WTC11 (cell line): ENCODE results near the gene AK9. TPM values are rescaled to one million over a fixed set of nuclear protein-coding genes. Genes with fewer than 3 reads are reported as not detected.
"Not testable (repeated sequence)": the region's sequence is repeated elsewhere in the genome, so short reads cannot be mapped to it uniquely, and the experiment has no call there.

Source experiments
- ATAC-seq: fragments of 200-7000 bp; cut with Tn5 transposase; 2 replicates; pipeline ENCODE4 v1.10.0; 2021; ENCODE audit warnings: mild to moderate bottlenecking, moderate library complexity
- CTCF ChIA-PET: fragments of 300-600 bp; sonication (Branson Sonifier 250); formaldehyde crosslinking; loops from one replicate; lab custom pipeline; 2021; ENCODE audit warnings: antibody characterized with exemption; lab: Charles Lee
- POLR2A ChIA-PET: fragments of 350-600 bp; sonication (Branson Sonifier 250); formaldehyde crosslinking; loops from one replicate; lab custom pipeline; 2021; ENCODE audit warnings: antibody characterized with exemption; lab: Charles Lee
- DNase-seq: peaks from one replicate; pipeline ENCODE4 v3.0.0; 2021; ENCODE audit warnings: low spot score
- H3K27ac Mint-ChIP-seq: 2 replicates; pipeline ENCODE4 v1.8.0; 2021; ENCODE audit warnings: mixed read lengths
- H3K27me3 Mint-ChIP-seq: 2 replicates; pipeline ENCODE4 v1.8.0; 2021; ENCODE audit warnings: low read depth, mild to moderate bottlenecking, moderate library complexity, mixed read lengths
- H3K36me3 Mint-ChIP-seq: 2 replicates; pipeline ENCODE4 v1.8.0; 2021; ENCODE audit warnings: mixed read lengths
- H3K4me1 Mint-ChIP-seq: 2 replicates; pipeline ENCODE4 v1.8.0; 2022; ENCODE audit warnings: mixed read lengths
- H3K4me3 Mint-ChIP-seq: 2 replicates; pipeline ENCODE4 v1.8.0; 2021; ENCODE audit warnings: mild to moderate bottlenecking, moderate library complexity, mixed read lengths
- H3K9me3 Mint-ChIP-seq: 2 replicates; pipeline ENCODE4 v1.8.0; 2021; ENCODE audit warnings: mixed read lengths
- ATF1 ChIP-seq: sonication (generic); formaldehyde crosslinking; IDR thresholded peaks from 2 replicates; pipeline ENCODE4 v1.8.1; 2023; ENCODE audit warnings: mild to moderate bottlenecking, moderate library complexity, missing genetic modification reagents
- ATF2 ChIP-seq: sonication (generic); formaldehyde crosslinking; IDR thresholded peaks from 2 replicates; pipeline ENCODE4 v1.8.1; 2022; ENCODE audit warnings: low read depth, missing genetic modification reagents, borderline replicate concordance
- IRF2 ChIP-seq: sonication (generic); formaldehyde crosslinking; IDR thresholded peaks from 2 replicates; pipeline ENCODE4 v1.8.0; 2022; ENCODE audit warnings: low read depth, missing genetic modification reagents, borderline replicate concordance
- JAZF1 ChIP-seq: fragments of 250-450 bp; sonication (Bioruptor Pico); IDR thresholded peaks from 2 replicates; pipeline ENCODE4 v1.9.0; 2021; ENCODE audit warnings: moderate library complexity, mild to moderate bottlenecking, inconsistent platforms
- JUN ChIP-seq: sonication (generic); formaldehyde crosslinking; IDR thresholded peaks from 2 replicates; pipeline ENCODE4 v1.8.0; 2023; ENCODE audit warnings: mild to moderate bottlenecking, missing genetic modification reagents
- MAX ChIP-seq: sonication (generic); formaldehyde crosslinking; IDR thresholded peaks from 2 replicates; pipeline ENCODE4 v1.8.0; 2022; ENCODE audit warnings: mild to moderate bottlenecking, missing genetic modification reagents
- NR1H2 ChIP-seq: sonication (generic); formaldehyde crosslinking; IDR thresholded peaks from 2 replicates; pipeline ENCODE4 v1.9.0; 2021; ENCODE audit warnings: mild to moderate bottlenecking, moderate library complexity, missing genetic modification reagents
- PRDM15 ChIP-seq: sonication (generic); formaldehyde crosslinking; IDR thresholded peaks from 2 replicates; pipeline ENCODE4 v1.8.0; 2022; ENCODE audit warnings: missing genetic modification reagents
- SOX15 ChIP-seq: fragments of 250-450 bp; sonication (Bioruptor Pico); IDR thresholded peaks from 2 replicates; pipeline ENCODE4 v1.9.0; 2021; ENCODE audit warnings: mild to moderate bottlenecking
- TEAD1 ChIP-seq: sonication (generic); formaldehyde crosslinking; IDR thresholded peaks from 2 replicates; pipeline ENCODE4 v1.8.0; 2022; ENCODE audit warnings: mild to moderate bottlenecking, missing genetic modification reagents
- ZBTB21 ChIP-seq: sonication (generic); formaldehyde crosslinking; IDR thresholded peaks from 2 replicates; pipeline ENCODE4 v1.8.1; 2023; ENCODE audit warnings: mild to moderate bottlenecking, missing genetic modification reagents, borderline replicate concordance
- ZNF423 ChIP-seq: fragments of 250-450 bp; sonication (Bioruptor Pico); IDR thresholded peaks from 2 replicates; pipeline ENCODE4 v2.1.2; 2022; ENCODE audit warnings: mild to moderate bottlenecking, moderate library complexity
- total RNA-seq: library from RNA; stranded (reverse); gene quantifications from 3 replicates; pipeline ENCODE4 v1.2.3, GENCODE V29; 2021
- TF ChIP-seq, protein P1 (sequence below): sonication (generic); formaldehyde crosslinking; IDR thresholded peaks from 2 replicates; pipeline ENCODE4 v1.8.1; 2023; ENCODE audit warnings: mild to moderate bottlenecking, missing genetic modification reagents

The AK9 gene
- total RNA-seq, 1 experiment from 2014 or later, result 3.7 TPM

GRCh38 chr6:109738255-109738654 lies 47.3 kb upstream of the AK9 start:
- TF ChIP-seq, protein P1, sequence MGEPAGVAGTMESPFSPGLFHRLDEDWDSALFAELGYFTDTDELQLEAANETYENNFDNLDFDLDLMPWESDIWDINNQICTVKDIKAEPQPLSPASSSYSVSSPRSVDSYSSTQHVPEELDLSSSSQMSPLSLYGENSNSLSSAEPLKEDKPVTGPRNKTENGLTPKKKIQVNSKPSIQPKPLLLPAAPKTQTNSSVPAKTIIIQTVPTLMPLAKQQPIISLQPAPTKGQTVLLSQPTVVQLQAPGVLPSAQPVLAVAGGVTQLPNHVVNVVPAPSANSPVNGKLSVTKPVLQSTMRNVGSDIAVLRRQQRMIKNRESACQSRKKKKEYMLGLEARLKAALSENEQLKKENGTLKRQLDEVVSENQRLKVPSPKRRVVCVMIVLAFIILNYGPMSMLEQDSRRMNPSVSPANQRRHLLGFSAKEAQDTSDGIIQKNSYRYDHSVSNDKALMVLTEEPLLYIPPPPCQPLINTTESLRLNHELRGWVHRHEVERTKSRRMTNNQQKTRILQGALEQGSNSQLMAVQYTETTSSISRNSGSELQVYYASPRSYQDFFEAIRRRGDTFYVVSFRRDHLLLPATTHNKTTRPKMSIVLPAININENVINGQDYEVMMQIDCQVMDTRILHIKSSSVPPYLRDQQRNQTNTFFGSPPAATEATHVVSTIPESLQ (CRISPR knock-in tag), result no peak
- TF ChIP-seq SOX15 (CRISPR knock-in tag) (no peak), PRDM15 (CRISPR knock-in tag) (no peak), ATF1 (CRISPR knock-in tag) (no peak), ZBTB21 (CRISPR knock-in tag) (no peak), JUN (CRISPR knock-in tag) (no peak), JAZF1 (CRISPR knock-in tag) (no peak), IRF2 (no peak), MAX (CRISPR knock-in tag) (no peak)
- H3K4me3 Mint-ChIP-seq, result no peak overlapping the region
- CTCF ChIA-PET, result no interaction called here
- H3K4me1 Mint-ChIP-seq, result peaks cover 38% of the 10 kb centered on the region
- POLR2A ChIA-PET, result no interaction called here
- H3K27ac Mint-ChIP-seq, result no peak overlapping the region
- DNase-seq, result no peak
- H3K27me3 Mint-ChIP-seq, result no peaks in the 10 kb centered on the region
- H3K9me3 Mint-ChIP-seq, result 0 out of 2 replicates have a peak, but pooled peaks cover 4% of the 10 kb centered on the region
- H3K36me3 Mint-ChIP-seq, result peaks cover 19% of the 10 kb centered on the region
- no peak for ATAC-seq

DNA sequence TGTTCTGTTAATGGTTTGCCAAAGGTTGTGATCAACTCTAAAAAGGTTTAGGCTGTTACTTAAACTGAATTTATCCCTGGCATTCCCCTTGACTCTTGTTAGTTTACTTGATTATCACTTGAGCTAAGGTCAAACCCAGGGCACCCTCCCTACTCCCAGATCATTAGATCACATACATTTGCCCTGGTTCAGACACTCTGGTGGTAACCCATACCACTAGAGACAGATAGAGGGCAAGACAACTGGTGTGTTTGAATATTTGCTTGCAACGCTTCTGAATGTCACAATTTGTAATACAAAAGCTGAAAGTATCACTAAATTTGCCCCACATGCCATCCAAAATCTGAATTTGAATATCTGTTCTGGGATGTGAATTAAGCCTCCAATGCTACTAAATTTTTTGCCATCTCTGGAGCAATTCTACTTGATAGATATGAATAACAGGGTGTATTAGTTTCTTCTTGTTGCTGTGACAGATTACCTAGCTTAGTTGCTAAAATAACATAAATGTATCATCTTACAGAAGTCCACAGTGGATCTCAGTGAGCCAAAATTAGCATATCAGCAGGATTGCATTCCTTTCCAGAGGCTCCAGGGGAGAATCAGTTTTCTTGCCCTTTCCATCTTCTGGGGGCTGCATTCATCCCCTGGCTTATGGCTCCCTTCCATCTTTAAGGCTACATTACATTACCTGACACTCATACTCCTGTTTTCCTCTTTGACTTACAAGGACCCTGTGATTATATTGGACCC lies 45.4 kb upstream of the AK9 start:
- H3K27ac Mint-ChIP-seq, result peak overlapping the region; percentile 68; the same call in 1 of the 2 replicates
- H3K27me3 Mint-ChIP-seq, result no peaks in the 10 kb centered on the region
- H3K9me3 Mint-ChIP-seq, result 0 out of 2 replicates have a peak, but pooled peaks cover 4% of the 10 kb centered on the region
- ChIA-PET POLR2A (no interaction called here), CTCF (interaction anchor here (1.1 to 2.2 kb wide), 3 partner anchors 47 to 303 kb away, joined by 3 to 10 read pairs (median 10); no protein-coding TSS in a partner anchor)
- TF ChIP-seq ATF2 (CRISPR knock-in tag) (no peak), TEAD1 (peak; percentile 45; the same call in 1 of the 2 replicates), ZNF423 (CRISPR knock-in tag) (0 out of 2 replicates have a peak, but pooled peaks have one; percentile 14), NR1H2 (CRISPR knock-in tag) (no peak)
- DNase-seq, result no peak
- peaks cover 38% of the 10 kb centered on the region for H3K4me1 Mint-ChIP-seq
- H3K4me3 Mint-ChIP-seq, result peak overlapping the region; percentile 1; the same call in 1 of the 2 replicates
- peaks cover 19% of the 10 kb centered on the region for H3K36me3 Mint-ChIP-seq
- ATAC-seq, result peak; percentile 96

DNA sequence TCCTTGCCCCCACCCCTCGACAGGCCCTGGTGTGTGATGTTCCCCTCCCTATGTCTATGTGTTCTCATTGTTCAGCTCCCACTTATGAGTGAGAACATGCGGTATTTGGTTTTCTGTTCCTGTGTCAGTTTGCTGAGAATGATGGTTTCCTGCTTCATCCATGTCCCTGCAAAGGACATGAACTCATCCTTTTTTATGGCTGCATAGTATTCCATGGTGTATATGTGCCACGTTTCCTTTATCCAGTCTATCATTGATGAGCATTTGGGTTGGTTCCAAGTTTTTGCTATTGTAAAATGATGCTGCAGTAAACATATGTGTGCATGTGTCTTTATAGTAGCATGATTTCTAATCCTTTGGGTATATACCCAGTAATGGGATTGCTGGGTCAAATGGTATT lies 34.2 kb upstream of the AK9 start:
- H3K9me3 Mint-ChIP-seq, ATAC-seq, H3K4me3 Mint-ChIP-seq, CTCF ChIA-PET, POLR2A ChIA-PET, H3K27ac Mint-ChIP-seq, DNase-seq, H3K4me1 Mint-ChIP-seq, H3K27me3 Mint-ChIP-seq: not testable (repeated sequence)
- H3K36me3 Mint-ChIP-seq, result peaks cover 13% of the 10 kb centered on the region
